ENCODE results near the gene SLC49A4. TPM values are rescaled to one million over a fixed set of nuclear protein-coding genes. Genes with fewer than 3 reads are reported as not detected.

The SLC49A4 gene
- total and polyA plus RNA-seq, 2 donors (not counting 1 experiment from before 2014, with no cell fraction given) = 2.5 to 20.0 TPM

- H3K27ac Mint-ChIP-seq = no peak overlapping the region
- H3K4me1 ChIP-seq (ENCODE audit: control insufficient read depth in 2 of 2, insufficient read depth in 2 of 2, low read length in 2 of 2) = no peaks in the 10 kb centered on the region
- no peak overlapping the region for H3K4me2 ChIP-seq (replicated peaks; ENCODE audit: low read depth, low read length, poor library complexity, severe bottlenecking)
- CTCF ChIA-PET = no interaction called here
- ATAC-seq (ENCODE audit: low read depth) (no peak), DNase-seq (no peak)
- H3K79me2 ChIP-seq (ENCODE audit: control insufficient read depth, insufficient read depth, low read length) = no peaks in the 10 kb centered on the region
- no peak overlapping the region for H3K4me3 ChIP-seq (ENCODE audit: control extremely low read depth in 1 of 5, extremely low read depth in 1 of 5, insufficient read depth in 1 of 5, low read depth in 2 of 5, low read length in 4 of 5)
- H3K9me3 Mint-ChIP-seq (ENCODE audit: insufficient read depth) = no peaks in the 10 kb centered on the region
- no peak overlapping the region for H2AFZ ChIP-seq (ENCODE audit: insufficient read depth, low read depth, low read length, poor library complexity, severe bottlenecking)
- H3K36me3 ChIP-seq (replicated peaks in 1 of 2; ENCODE audit: control extremely low read depth in 1 of 2, control insufficient read depth in 1 of 2, extremely low read depth in 1 of 2, insufficient read depth in 2 of 2, low read length in 1 of 2) = peaks cover 0 to 12% of the 10 kb centered on the region in 2 experiments
- no peak overlapping the region for H3K4me3 Mint-ChIP-seq
- no peaks in the 10 kb centered on the region for H3K27me3 Mint-ChIP-seq
- POLR2A ChIA-PET = no interaction called here
- H3K9me3 ChIP-seq (ENCODE audit: control extremely low read depth in 1 of 3, control insufficient read depth in 2 of 3, insufficient read depth in 1 of 3, low read length in 2 of 3) = no peaks in the 10 kb centered on the region
- H3K4me1 Mint-ChIP-seq = no peaks in the 10 kb centered on the region
- H3K27me3 ChIP-seq (replicated peaks in 1 of 4; ENCODE audit: control extremely low read depth in 1 of 4, control insufficient read depth in 3 of 4, insufficient read depth in 4 of 4, low read length in 3 of 4) = no peaks in the 10 kb centered on the region
- intact Hi-C loops (cut with micrococcal nuclease) = no loop called here
- TF ChIP-seq CTCF (IDR thresholded peaks at IDR 0.05) = no peak
- no peak for TF ChIP-seq EZH2 (IDR thresholded peaks at IDR 0.05; ENCODE audit: borderline replicate concordance, insufficient read depth, low read depth, low read length, poor library complexity, severe bottlenecking)
- no peak overlapping the region for H3K9ac ChIP-seq (ENCODE audit: low read length)
- no peaks in the 10 kb centered on the region for H4K20me1 ChIP-seq (ENCODE audit: control insufficient read depth, insufficient read depth, low read length, poor library complexity, severe bottlenecking)
- H3K27ac ChIP-seq (ENCODE audit: low read length in 2 of 2) = no peak overlapping the region
Measured at GRCh38 chr3:122864498-122864897, 69.6 kb downstream of the SLC49A4 start.

GRCh38 chr3:122868322-122868721 lies 73.5 kb downstream of the SLC49A4 start:
- Histone ChIP-seq H3K27ac (ENCODE audit: low read length in 2 of 2) (no peak overlapping the region), H3K9me3 (ENCODE audit: control extremely low read depth in 1 of 3, control insufficient read depth in 2 of 3, insufficient read depth in 1 of 3, low read length in 2 of 3) (no peaks in the 10 kb centered on the region), H4K20me1 (ENCODE audit: control insufficient read depth, insufficient read depth, low read length, poor library complexity, severe bottlenecking) (no peaks in the 10 kb centered on the region), H3K4me3 (ENCODE audit: control extremely low read depth in 1 of 5, extremely low read depth in 1 of 5, insufficient read depth in 1 of 5, low read depth in 2 of 5, low read length in 4 of 5) (no peak overlapping the region), H3K27me3 (replicated peaks in 1 of 4; ENCODE audit: control extremely low read depth in 1 of 4, control insufficient read depth in 3 of 4, insufficient read depth in 4 of 4, low read length in 3 of 4) (no peaks in the 10 kb centered on the region), H3K4me1 (ENCODE audit: control insufficient read depth in 2 of 2, insufficient read depth in 2 of 2, low read length in 2 of 2) (no peaks in the 10 kb centered on the region), H3K36me3 (replicated peaks in 1 of 2; ENCODE audit: control extremely low read depth in 1 of 2, control insufficient read depth in 1 of 2, extremely low read depth in 1 of 2, insufficient read depth in 2 of 2, low read length in 1 of 2) (peaks cover 0 to under 1% of the 10 kb centered on the region in 2 experiments), H2AFZ (ENCODE audit: insufficient read depth, low read depth, low read length, poor library complexity, severe bottlenecking) (no peak overlapping the region), H3K9ac (ENCODE audit: low read length) (no peak overlapping the region), H3K4me2 (replicated peaks; ENCODE audit: low read depth, low read length, poor library complexity, severe bottlenecking) (no peak overlapping the region), H3K79me2 (ENCODE audit: control insufficient read depth, insufficient read depth, low read length) (no peaks in the 10 kb centered on the region)
- DNase-seq (no peak), ATAC-seq (ENCODE audit: low read depth) (no peak)
- Mint-ChIP-seq H3K27ac (no peak overlapping the region), H3K9me3 (ENCODE audit: insufficient read depth) (no peaks in the 10 kb centered on the region), H3K4me1 (no peaks in the 10 kb centered on the region), H3K27me3 (no peaks in the 10 kb centered on the region), H3K4me3 (no peak overlapping the region)
- intact Hi-C loops (cut with micrococcal nuclease) = no loop called here
- ChIA-PET CTCF (interaction anchor here (1.4 kb wide), 1 partner anchor 306 kb away, joined by 3 read pairs; no protein-coding TSS in a partner anchor), POLR2A (no interaction called here)
- TF ChIP-seq CTCF (IDR thresholded peaks at IDR 0.05) (no peak), EZH2 (IDR thresholded peaks at IDR 0.05; ENCODE audit: borderline replicate concordance, insufficient read depth, low read depth, low read length, poor library complexity, severe bottlenecking) (no peak)

Data from B cell (primary cell).